Measurements from ENCODE around the gene PLSCR4. TPM values are rescaled to one million over a fixed set of nuclear protein-coding genes. Genes with fewer than 3 reads are reported as not detected.
A peak's percentile ranks its signal among the peaks of the same experiment; 100 is the strongest.
"Not testable (repeated sequence)": the region's sequence is repeated elsewhere in the genome, so short reads cannot be mapped to it uniquely, and the experiment has no call there.

Gene PLSCR4, protein sequence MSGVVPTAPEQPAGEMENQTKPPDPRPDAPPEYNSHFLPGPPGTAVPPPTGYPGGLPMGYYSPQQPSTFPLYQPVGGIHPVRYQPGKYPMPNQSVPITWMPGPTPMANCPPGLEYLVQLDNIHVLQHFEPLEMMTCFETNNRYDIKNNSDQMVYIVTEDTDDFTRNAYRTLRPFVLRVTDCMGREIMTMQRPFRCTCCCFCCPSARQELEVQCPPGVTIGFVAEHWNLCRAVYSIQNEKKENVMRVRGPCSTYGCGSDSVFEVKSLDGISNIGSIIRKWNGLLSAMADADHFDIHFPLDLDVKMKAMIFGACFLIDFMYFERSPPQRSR
- 1.2 TPM for polyA plus RNA-seq (2013, experiment 1 of 2)
- 2.1 TPM for polyA plus RNA-seq (2013, experiment 2 of 2)

- Histone ChIP-seq H3K4me3 (ENCODE audit: low read length) (peak within 1 kb of the TSS; percentile 78), H3K9ac (ENCODE audit: low read depth, low read length) (peak within 1 kb of the TSS; percentile 61), H3K36me3 (ENCODE audit: insufficient read depth, low read length) (no peaks in the 10 kb centered on the region), H3K4me1 (ENCODE audit: insufficient read depth, low read length) (peaks cover 5% of the 10 kb centered on the region; the same call in 1 of the 2 replicates), H3K27ac (ENCODE audit: low read depth, low read length) (no peak within 1 kb of the TSS), H3K27me3 (ENCODE audit: insufficient read depth, low read length) (peaks cover 17% of the 10 kb centered on the region), H3K9me3 (ENCODE audit: insufficient read depth, low read depth, low read length) (peaks cover 8% of the 10 kb centered on the region; the same call in 1 of the 2 replicates)
- WGBS = 1% methylated on average over 78 of the region's 78 CpGs
Measured at GRCh38 chr3:146250449-146251382, at the start of gene PLSCR4. Gene PLSCR4, minus strand, starts transcription at chr3:146251105. Its CDS starts 29,034 bp downstream, at chr3:146222071.

DNA sequence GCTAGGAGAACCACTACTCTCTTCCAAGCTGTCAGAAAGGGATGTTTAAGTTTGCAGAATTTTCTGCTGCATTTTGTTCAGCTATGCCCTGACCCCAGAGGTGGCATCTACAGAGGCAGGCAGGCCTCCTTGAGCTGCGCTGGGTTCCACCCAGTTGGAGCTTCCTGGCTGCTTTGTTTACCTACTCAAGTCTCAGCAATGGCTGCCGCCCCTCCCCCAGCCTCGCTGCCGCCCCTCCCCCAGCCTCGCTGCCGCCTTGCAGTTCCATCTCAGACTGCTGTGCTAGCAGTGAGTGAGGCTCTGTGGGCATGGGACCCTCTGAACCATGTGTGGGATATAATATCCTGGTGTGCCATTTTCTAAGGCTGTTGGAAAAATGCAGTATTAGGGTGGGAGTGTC is 42.5 kb upstream of the PLSCR4 start:
- not testable (repeated sequence) for H3K4me3 ChIP-seq (ENCODE audit: low read length); H3K4me1 ChIP-seq (ENCODE audit: insufficient read depth, low read length); H3K9ac ChIP-seq (ENCODE audit: low read depth, low read length); H3K36me3 ChIP-seq (ENCODE audit: insufficient read depth, low read length); H3K27ac ChIP-seq (ENCODE audit: low read depth, low read length); H3K27me3 ChIP-seq (ENCODE audit: insufficient read depth, low read length)
- WGBS = 95% methylated on average over 6 of the region's 6 CpGs
- peaks cover 10% of the 10 kb centered on the region for H3K9me3 ChIP-seq (ENCODE audit: insufficient read depth, low read depth, low read length)

DNA sequence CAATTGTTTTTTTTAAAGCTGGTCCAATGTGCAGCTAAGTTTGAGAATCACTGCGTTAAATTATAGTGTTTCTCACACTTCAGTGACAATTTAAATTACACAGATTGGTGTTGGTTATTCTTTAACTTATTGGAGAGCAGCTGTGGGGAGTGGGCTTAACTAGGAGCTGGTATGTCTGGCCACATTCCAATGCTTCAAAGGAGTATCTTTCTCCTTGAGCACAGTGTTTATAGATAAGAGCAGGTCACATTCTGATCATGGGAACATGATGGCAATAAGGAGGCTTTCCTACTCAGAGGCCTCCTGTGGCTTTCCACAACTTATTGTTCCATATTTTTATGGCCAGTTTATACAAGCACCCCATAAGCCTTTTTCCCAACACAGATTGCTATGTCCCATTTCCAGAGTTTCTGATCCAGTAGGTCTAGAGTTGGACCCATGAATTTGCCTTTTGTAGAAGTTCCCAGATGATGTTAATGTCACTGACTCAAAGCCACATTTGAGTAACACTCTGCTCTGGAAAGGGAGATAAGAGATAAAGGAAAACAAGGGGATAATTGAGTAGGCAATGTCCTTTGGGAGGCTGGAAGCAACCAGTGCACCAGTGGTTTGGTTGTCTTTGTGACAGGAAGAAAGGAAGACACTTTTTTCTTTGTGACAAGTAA is 33.0 kb upstream of the PLSCR4 start:
- Histone ChIP-seq H3K9ac (ENCODE audit: low read depth, low read length) (no peak overlapping the region), H3K9me3 (ENCODE audit: insufficient read depth, low read depth, low read length) (no peaks in the 10 kb centered on the region), H3K27ac (ENCODE audit: low read depth, low read length) (no peak overlapping the region), H3K27me3 (ENCODE audit: insufficient read depth, low read length) (no peaks in the 10 kb centered on the region), H3K36me3 (ENCODE audit: insufficient read depth, low read length) (no peaks in the 10 kb centered on the region), H3K4me3 (ENCODE audit: low read length) (no peak overlapping the region), H3K4me1 (ENCODE audit: insufficient read depth, low read length) (no peaks in the 10 kb centered on the region)
- 100% methylated on average over 1 of the region's 1 CpG for WGBS

DNA sequence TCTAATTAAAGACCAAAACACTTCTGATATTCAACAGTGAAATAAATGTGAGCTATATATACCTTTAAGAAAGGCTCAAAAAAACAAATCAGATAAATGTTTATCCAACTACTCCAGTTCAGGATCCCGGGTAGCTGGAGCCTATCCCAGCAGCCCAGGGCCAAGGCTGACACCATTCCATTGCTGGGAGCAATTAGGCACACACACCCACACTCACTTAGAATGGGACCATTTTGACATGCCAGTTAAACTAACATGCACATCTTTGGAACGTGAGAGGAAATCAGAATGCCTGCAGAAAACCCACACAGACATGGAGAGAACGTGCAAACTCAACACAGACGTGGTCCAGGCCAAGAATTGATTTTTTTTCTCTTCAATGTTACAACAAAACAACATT is 30.0 kb upstream of the PLSCR4 start:
- no peak overlapping the region for H3K9ac ChIP-seq (ENCODE audit: low read depth, low read length)
- 90% methylated on average over 4 of the region's 4 CpGs for WGBS
- H3K9me3 ChIP-seq (ENCODE audit: insufficient read depth, low read depth, low read length) = no peaks in the 10 kb centered on the region
- H3K4me3 ChIP-seq (ENCODE audit: low read length) = no peak overlapping the region
- no peaks in the 10 kb centered on the region for H3K27me3 ChIP-seq (ENCODE audit: insufficient read depth, low read length)
- no peak overlapping the region for H3K27ac ChIP-seq (ENCODE audit: low read depth, low read length)
- H3K4me1 ChIP-seq (ENCODE audit: insufficient read depth, low read length) = no peaks in the 10 kb centered on the region
- H3K36me3 ChIP-seq (ENCODE audit: insufficient read depth, low read length) = no peaks in the 10 kb centered on the region

- Histone ChIP-seq H3K36me3 (ENCODE audit: insufficient read depth, low read length) (no peaks in the 10 kb centered on the region), H3K27me3 (ENCODE audit: insufficient read depth, low read length) (no peaks in the 10 kb centered on the region), H3K9me3 (ENCODE audit: insufficient read depth, low read depth, low read length) (no peaks in the 10 kb centered on the region), H3K4me1 (ENCODE audit: insufficient read depth, low read length) (no peaks in the 10 kb centered on the region), H3K27ac (ENCODE audit: low read depth, low read length) (no peak overlapping the region), H3K4me3 (ENCODE audit: low read length) (no peak overlapping the region), H3K9ac (ENCODE audit: low read depth, low read length) (no peak overlapping the region)
- 85% methylated on average over 3 of the region's 3 CpGs for WGBS
Measured at GRCh38 chr3:146279951-146280350, 29.0 kb upstream of the PLSCR4 start.

- Histone ChIP-seq H3K27me3 (ENCODE audit: insufficient read depth, low read length) (no peaks in the 10 kb centered on the region), H3K9ac (ENCODE audit: low read depth, low read length) (no peak overlapping the region), H3K9me3 (ENCODE audit: insufficient read depth, low read depth, low read length) (no peaks in the 10 kb centered on the region), H3K4me3 (ENCODE audit: low read length) (no peak overlapping the region), H3K4me1 (ENCODE audit: insufficient read depth, low read length) (no peaks in the 10 kb centered on the region), H3K27ac (ENCODE audit: low read depth, low read length) (no peak overlapping the region), H3K36me3 (ENCODE audit: insufficient read depth, low read length) (no peaks in the 10 kb centered on the region)
- WGBS = 89% methylated on average over 2 of the region's 2 CpGs
Measured at GRCh38 chr3:146279013-146279412, 28.1 kb upstream of the PLSCR4 start.

DNA sequence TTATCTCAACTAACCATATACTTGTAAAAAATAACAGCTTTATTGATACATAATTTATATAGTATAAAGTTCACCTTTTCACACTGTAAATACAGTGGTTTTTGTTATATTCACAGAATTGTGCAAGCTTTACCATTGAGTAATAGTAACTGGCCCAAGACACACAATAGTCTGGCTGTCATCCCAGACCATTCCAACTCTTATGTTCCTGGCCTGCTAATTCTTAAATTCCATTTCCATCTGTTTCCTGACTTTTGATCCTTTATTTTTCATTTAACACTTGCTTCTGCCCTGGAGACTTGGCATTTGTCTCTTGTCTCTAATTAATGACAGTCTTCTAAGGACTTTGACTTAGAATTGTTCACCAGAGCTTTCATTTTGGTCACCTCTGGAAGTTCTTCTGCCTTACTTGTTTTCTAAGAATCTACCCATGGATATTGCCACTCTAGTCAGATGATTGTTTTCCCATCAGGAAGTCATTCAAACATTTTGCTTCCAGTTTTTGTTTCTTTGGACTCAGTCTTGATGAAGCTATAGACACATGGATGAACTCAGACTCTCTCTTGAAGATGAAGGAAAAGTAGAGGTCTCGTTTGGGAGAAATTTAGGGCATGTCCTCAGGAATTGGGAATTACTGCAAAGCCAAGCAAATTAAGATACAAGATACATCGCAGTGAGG is 27.2 kb upstream of the PLSCR4 start:
- Histone ChIP-seq H3K36me3 (ENCODE audit: insufficient read depth, low read length) (no peaks in the 10 kb centered on the region), H3K9ac (ENCODE audit: low read depth, low read length) (no peak overlapping the region), H3K27me3 (ENCODE audit: insufficient read depth, low read length) (no peaks in the 10 kb centered on the region), H3K4me1 (ENCODE audit: insufficient read depth, low read length) (no peaks in the 10 kb centered on the region), H3K4me3 (ENCODE audit: low read length) (no peak overlapping the region), H3K27ac (ENCODE audit: low read depth, low read length) (no peak overlapping the region), H3K9me3 (ENCODE audit: insufficient read depth, low read depth, low read length) (no peaks in the 10 kb centered on the region)
- 93% methylated on average over 2 of the region's 2 CpGs for WGBS

- WGBS = 89% methylated on average over 3 of the region's 3 CpGs
- no peak overlapping the region for H3K27ac ChIP-seq (ENCODE audit: low read depth, low read length)
Measured at GRCh38 chr3:146275476-146275875, 24.6 kb upstream of the PLSCR4 start.

DNA sequence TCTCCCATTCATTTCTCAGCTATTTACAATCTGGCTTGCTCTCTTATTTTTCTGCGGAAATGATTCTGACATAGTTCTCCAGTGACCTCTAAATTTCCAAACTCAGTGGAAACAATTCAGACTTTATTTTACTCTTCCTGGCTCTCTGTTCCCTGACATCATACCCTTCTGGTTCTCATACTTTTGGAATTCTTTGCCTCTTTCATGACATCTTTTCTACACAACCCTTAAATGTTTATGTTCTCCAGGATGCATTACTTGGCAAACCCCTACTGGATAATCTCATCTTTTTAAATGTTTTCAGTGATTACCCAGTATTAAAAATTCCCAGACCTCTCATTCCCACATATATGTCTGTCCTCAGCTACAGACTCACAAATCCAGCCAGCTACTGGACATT is 23.9 kb upstream of the PLSCR4 start:
- H3K9me3 ChIP-seq (ENCODE audit: insufficient read depth, low read depth, low read length) = no peaks in the 10 kb centered on the region
- H3K27ac ChIP-seq (ENCODE audit: low read depth, low read length) = no peak overlapping the region
- H3K9ac ChIP-seq (ENCODE audit: low read depth, low read length) = no peak overlapping the region
- no peak overlapping the region for H3K4me3 ChIP-seq (ENCODE audit: low read length)
- H3K27me3 ChIP-seq (ENCODE audit: insufficient read depth, low read length) = no peaks in the 10 kb centered on the region
- H3K36me3 ChIP-seq (ENCODE audit: insufficient read depth, low read length) = no peaks in the 10 kb centered on the region
- WGBS = 95% methylated on average over 1 of the region's 1 CpG
- H3K4me1 ChIP-seq (ENCODE audit: insufficient read depth, low read length) = peaks cover 3% of the 10 kb centered on the region; the same call in 1 of the 2 replicates

More at GRCh38 chr3:146275476-146275875, 24.6 kb upstream of the PLSCR4 start:
- no peak overlapping the region for H3K9ac ChIP-seq (ENCODE audit: low read depth, low read length)
- no peaks in the 10 kb centered on the region for H3K36me3 ChIP-seq (ENCODE audit: insufficient read depth, low read length)
- H3K4me3 ChIP-seq (ENCODE audit: low read length) = no peak overlapping the region
- H3K27me3 ChIP-seq (ENCODE audit: insufficient read depth, low read length) = no peaks in the 10 kb centered on the region
- peaks cover 3% of the 10 kb centered on the region; the same call in 1 of the 2 replicates for H3K4me1 ChIP-seq (ENCODE audit: insufficient read depth, low read length)
- H3K9me3 ChIP-seq (ENCODE audit: insufficient read depth, low read depth, low read length) = no peaks in the 10 kb centered on the region

DNA sequence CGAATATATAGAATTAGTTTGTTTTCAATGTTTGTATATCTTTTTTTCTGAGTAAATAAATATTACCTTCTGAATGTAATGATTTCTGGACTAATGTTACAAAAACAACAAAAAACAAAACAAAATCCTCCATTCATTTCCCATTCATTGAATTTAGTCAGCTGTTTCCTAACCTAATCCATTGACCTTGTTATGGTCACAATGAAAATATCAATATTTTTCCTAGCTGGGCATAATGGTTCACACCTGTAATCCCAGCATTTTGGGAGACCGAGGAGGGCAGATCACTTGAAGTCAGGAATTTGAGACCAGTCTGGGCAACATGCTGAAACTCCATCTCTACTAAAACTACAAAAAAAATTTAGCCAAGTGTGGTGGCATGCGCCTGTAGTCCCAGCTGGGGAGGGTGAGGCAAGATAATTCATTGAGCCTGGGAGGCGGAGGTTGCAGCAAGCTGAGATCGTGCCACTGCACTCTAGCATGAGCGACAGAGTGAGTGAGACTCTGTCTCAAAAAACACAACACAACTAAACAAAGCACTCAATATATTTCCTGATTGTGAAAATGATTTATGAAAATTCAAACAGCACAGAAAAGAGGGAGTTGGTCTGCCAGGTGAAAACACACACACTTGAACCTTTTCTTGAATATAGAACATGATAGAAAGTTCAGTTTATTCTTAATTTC is 23.0 kb upstream of the PLSCR4 start:
- Histone ChIP-seq H3K9ac (ENCODE audit: low read depth, low read length) (no peak overlapping the region), H3K4me3 (ENCODE audit: low read length) (no peak overlapping the region), H3K36me3 (ENCODE audit: insufficient read depth, low read length) (no peaks in the 10 kb centered on the region), H3K27me3 (ENCODE audit: insufficient read depth, low read length) (no peaks in the 10 kb centered on the region), H3K4me1 (ENCODE audit: insufficient read depth, low read length) (peaks cover 3% of the 10 kb centered on the region; the same call in 1 of the 2 replicates), H3K9me3 (ENCODE audit: insufficient read depth, low read depth, low read length) (no peaks in the 10 kb centered on the region), H3K27ac (ENCODE audit: low read depth, low read length) (no peak overlapping the region)
- 89% methylated on average over 4 of the region's 6 CpGs for WGBS
